GM19452 (cell line): ENCODE results near the gene DTNB.
"Not testable (repeated sequence)": the region's sequence is repeated elsewhere in the genome, so short reads cannot be mapped to it uniquely, and the experiment has no call there.

ENCODE experiments used
- ATAC-seq: cut with Tn5 transposase; IDR thresholded peaks from one replicate; pipeline ENCODE4 v1.9.1; 2021; ENCODE audit not compliant: unreplicated experiment

The DTNB gene

DNA sequence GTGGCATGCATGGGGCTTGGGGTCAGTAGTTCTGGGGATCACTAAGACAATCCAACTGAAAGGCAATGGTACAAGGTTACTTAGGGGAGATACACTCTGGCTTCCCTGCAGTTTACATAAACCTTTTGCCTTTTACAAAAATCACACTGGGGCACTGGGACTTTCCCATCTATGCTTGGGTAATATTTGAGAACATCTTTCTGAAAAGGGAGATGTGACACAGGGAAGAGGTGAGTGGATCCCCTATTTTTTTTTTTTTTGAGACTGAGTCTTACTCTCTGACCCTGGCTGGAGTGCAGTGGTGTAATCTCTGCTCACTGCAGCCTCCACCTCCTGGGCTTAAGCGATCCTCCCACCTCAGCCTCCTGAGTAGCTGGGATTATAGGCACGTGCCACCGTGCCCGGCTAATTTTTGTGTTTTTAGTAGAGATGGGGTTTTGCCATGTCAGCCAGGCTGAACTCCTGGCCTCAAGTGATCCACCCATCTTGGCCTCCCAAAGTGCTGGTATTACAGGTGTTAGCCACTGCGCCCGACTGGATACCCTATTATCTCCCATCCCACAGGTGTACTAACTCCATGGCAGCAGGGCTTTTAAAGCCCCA, 248.8 kb downstream of the DTNB start:
- ATAC-seq: no peak

GRCh38 chr2:25421820-25422411, 251.5 kb downstream of the DTNB start:
- no peak for ATAC-seq

DNA sequence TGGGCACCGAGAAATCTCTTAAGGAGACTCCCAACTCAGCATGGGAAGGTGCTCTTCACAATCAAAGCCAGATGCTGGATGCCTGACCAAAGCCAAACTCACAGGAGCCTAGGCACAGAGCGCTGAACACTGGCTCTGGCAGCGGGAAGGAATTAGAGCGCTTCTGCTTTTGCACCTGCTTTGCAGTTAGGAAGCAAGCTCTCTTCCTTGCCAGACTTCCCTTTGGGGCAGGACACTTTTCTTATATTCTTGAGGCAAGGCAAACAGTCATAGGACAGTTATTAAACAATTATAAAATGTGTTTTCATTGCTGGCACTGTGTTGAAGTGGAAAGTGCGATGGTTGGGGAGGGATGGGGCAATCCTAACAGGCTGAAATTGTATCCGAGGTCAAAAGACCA, 252.1 kb downstream of the DTNB start:
- ATAC-seq: no peak

- ATAC-seq: peak; percentile 34
These were observed 252.5 kb downstream of the DTNB start for GRCh38 chr2:25420820-25421237.

- peak; percentile 68 for ATAC-seq
These were observed 253.6 kb downstream of the DTNB start for GRCh38 chr2:25419678-25420242.

- ATAC-seq: no peak
These were observed 254.3 kb downstream of the DTNB start for GRCh38 chr2:25418944-25419677.

GRCh38 chr2:25417715-25418369, 255.5 kb downstream of the DTNB start:
- no peak for ATAC-seq

- no peak for ATAC-seq
These were observed 256.7 kb downstream of the DTNB start for GRCh38 chr2:25416674-25417073.

DNA sequence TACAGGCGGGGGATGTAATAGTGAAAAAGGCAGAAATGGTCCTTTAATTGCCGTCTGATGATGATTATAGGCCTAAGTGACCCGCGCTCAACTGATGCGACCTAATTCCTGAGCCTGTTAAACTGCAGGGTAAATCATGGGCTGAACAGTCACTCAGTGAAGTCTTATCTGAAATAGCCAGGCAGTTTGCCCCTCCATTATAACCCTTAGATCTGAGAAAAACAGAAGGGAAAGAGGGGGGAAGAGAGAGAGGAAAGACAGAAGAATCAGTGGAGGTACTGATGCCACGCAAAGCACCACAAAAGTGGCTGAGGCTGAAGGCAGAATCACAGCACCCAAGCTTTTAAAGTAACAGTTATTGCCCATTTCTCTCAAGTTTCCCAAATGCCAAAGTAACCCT, 258.6 kb downstream of the DTNB start:
- ATAC-seq: no peak

- ATAC-seq: not testable (repeated sequence)
These were observed 260.0 kb downstream of the DTNB start for GRCh38 chr2:25413409-25413808.

DNA sequence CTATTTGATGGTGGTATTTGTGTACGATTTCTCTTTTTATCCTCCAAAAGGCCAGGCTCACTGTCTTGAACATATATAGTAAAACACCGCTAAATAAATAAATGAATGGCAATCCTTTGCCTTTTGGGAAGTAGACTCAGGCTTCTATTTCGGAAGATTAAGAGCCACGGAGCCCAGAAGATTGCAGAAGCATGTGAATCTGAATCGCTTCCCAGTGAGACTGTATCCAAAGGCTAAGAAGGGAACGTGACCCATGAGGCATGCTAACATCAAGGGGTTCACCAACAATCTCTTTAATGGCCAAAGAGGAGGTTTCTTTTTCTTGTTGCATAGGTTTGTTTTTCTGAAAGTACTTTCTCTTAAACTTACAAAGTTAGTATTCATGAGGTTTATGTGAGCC, 261.6 kb downstream of the DTNB start:
- ATAC-seq: no peak

- ATAC-seq: no peak
These were observed 262.1 kb downstream of the DTNB start for GRCh38 chr2:25411281-25411680.

- peak; percentile 51 for ATAC-seq
These were observed 263.0 kb downstream of the DTNB start for GRCh38 chr2:25410370-25410769.

DNA sequence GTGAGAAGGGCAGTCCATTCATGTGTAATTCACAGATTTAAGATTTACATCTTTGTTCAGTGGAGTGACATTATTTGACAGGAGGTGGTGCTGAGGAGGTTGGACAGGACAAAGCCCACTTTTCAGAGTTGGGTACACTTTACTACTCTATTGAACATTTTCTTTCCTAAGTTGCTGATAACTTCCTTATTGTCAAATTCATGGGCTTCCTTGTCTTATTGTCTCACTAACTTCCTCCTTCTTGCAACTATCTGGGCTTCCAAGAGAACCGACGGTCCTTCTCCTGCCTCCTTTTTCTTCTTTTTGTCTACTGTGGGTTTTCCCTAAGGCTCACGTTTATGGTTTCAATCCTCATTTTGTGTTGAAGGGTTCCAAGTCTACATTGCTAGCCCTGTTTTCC, 263.9 kb downstream of the DTNB start:
- no peak for ATAC-seq

- no peak for ATAC-seq
These were observed 264.3 kb downstream of the DTNB start for GRCh38 chr2:25409044-25409443.

DNA sequence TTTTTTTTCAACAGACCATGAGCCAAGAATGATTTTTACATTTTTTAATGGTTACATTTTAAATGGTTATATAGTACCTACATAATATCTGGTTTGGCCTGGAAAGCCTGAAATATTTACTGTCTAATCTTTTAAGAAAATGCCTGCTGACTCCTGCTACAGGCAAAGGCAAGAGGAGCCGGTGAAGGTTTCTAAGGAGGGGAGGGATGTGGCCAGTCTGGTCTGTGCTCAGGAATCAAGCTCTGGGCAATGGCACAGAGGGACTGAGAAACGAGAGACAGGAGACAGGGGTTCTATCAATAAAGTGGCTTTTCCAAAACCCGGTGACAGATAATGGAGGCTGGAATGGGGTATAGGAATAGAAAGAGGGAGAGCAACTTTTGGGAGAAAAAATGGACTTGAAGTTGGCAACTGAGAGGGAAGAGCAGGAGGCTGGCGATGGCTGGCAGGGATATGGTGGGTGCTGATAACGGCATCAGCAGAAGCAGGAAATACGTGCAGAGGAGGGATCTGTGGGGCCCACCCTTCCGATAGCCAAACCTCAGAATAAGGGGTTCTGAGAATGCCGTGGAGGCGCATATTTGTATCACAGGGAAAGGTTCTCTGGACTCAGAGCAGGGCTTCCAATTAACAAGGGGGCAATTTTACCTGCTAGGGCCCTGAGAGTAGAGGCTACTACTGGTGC, 267.6 kb downstream of the DTNB start:
- no peak for ATAC-seq

GRCh38 chr2:25403120-25403760, 270.1 kb downstream of the DTNB start:
- ATAC-seq: peak; percentile 54

DNA sequence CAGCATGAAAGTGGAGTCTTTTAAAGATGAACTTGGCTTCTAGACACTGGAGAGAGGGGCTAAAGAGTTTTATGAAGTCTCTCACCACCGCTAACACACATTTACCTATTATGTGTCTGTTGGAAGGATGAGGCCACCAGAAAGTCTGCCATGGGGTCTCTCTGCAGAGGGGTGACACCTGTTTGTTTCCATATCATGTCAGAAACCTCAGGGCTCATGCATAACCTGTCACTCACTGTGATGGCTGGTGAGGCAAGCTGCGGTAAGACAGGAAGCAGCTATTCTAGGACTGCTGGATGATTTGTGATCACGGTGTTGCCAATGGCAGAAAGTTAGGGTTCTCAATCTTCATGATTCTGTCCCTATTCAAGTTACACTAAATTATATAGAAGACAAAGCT, 270.9 kb downstream of the DTNB start:
- ATAC-seq: peak; percentile 45

DNA sequence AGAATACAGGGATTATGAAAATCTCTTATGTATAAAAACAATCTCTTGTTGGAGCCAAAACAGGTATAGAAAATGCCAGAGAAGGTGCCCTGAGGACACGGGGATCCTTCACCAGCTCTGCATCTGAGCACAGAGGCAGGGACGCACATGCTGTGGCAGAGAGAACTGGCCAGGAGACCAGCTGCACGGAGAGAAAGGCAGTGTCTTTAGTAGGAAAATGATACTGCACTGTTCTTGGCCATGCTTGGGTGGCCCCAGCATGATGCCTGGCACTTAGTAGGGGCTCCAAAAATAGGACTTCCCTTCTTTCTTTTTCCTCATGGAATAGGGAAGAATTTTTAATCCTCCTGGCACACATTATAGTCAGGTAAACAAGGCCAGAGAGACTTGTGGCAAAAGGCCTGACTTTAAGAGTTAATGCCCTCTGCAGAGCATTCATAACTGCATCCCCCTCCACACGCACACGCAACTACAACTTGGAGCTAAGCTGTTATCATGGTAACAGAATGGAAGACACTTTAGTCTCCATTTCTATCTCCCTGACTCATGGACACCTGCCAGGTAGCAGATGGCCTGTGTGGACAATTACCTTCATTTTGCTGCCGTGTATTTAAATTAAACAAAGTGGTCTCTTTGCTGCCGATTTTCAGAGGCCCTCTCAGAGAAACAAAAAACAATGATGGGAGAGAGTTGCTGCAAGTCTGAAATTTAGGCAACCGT, 271.9 kb downstream of the DTNB start:
- ATAC-seq: no peak
